Gastrocnemius medialis (tissue), 4 donors: ENCODE data around the gene PEAK3. TPM values are rescaled to one million over a fixed set of nuclear protein-coding genes. Genes with fewer than 3 reads are reported as not detected.

Source experiments
- ATAC-seq, 2 donors: fragments of 150-250 bp; one replicate each; pipeline ENCODE4 v1.9.1; 2016
- DNase-seq, 2 donors: peaks; one replicate each; pipeline ENCODE4 v3.0.0-alpha.2; 2019
- H3K27ac ChIP-seq, 4 donors: fragments of 200-600 bp; sonication (generic); 1 replicate in 1 of 4; 2 replicates in 3 of 4; pipeline ENCODE4 v1.5.1; 2016 to 2018; ENCODE audit warnings: mild to moderate bottlenecking in 2 of 4, moderate library complexity in 1 of 4
- H3K27me3 ChIP-seq, 3 donors: fragments of 200-600 bp; sonication (generic) in 2 of 3; 1 replicate in 1 of 3; 2 replicates in 2 of 3; pipeline versions ENCODE4 v1.5.1 to v1.6.0; 2016 to 2019; ENCODE audit warnings: mild to moderate bottlenecking in 1 of 3, moderate library complexity in 1 of 3
- H3K36me3 ChIP-seq, 2 donors: fragments of 200-600 bp; sonication (generic) in 1 of 2; one replicate each; pipeline ENCODE4 v1.5.1; 2017 to 2018
- H3K4me1 ChIP-seq, 2 donors: fragments of 200-600 bp; sonication (generic) in 1 of 2; one replicate each; pipeline ENCODE4 v1.5.1; 2016 to 2017; ENCODE audit warnings: mild to moderate bottlenecking in 2 of 2
- H3K4me3 ChIP-seq, 4 donors: fragments of 200-600 bp; sonication (generic) in 3 of 4; 1 replicate in 1 of 4; 2 replicates in 3 of 4; pipeline ENCODE4 v1.5.1; 2016 to 2019; ENCODE audit warnings: mild to moderate bottlenecking in 2 of 4
- H3K9me3 ChIP-seq, 3 donors: fragments of 200-600 bp; sonication (generic) in 2 of 3; 1 replicate in 1 of 3; 2 replicates in 2 of 3; pipeline ENCODE4 v1.5.1; 2016 to 2019
- CTCF ChIP-seq, 5 experiments: fragments of 450-650 bp in 3 of 5; fragments of 200-600 bp in 2 of 5; sonication (generic) in 2 of 5; IDR thresholded peaks in 4 of 5; conservative IDR thresholded peaks in 1 of 5; 1 replicate in 4 of 5; 2 replicates in 1 of 5; pipeline ENCODE4 v1.5.1; 2016 to 2019; ENCODE audit warnings: antibody characterized with exemption in 5 of 5, mild to moderate bottlenecking in 3 of 5, moderate library complexity in 3 of 5
- POLR2A ChIP-seq, 2 donors: fragments of 450-650 bp; IDR thresholded peaks; one replicate each; pipeline ENCODE4 v1.6.1; 2017; ENCODE audit warnings: antibody characterized with exemption in 2 of 2, mild to moderate bottlenecking in 2 of 2, moderate library complexity in 2 of 2
- in situ Hi-C, 4 donors: fragments of 200-750 bp; cut with MboI; loops; one replicate each; pipeline versions ENCODE4 v1.15.0 to v1.8.0; 2017; ENCODE audit warnings: low sequenced_read_pairs in 4 of 4
- intact Hi-C: fragments of 100-400 bp; cut with DNase I; formaldehyde crosslinking; loops from one replicate; pipeline ENCODE4 v1.15.1; 2023; ENCODE audit warnings: low total_unique reads
- total RNA-seq, 4 donors: library from RNA; depleted of rRNA; stranded (reverse); fragments of >200 nt; gene quantifications; one replicate each; pipeline versions ENCODE4 v1.1.0 to v1.2.3, GENCODE V29; 2016

The PEAK3 gene
- total RNA-seq, 4 donors from 2014 or later = 0.11 TPM; not detected in 3

GRCh38 chr19:2321565-2322283, 39.7 kb upstream of the PEAK3 start:
- intact Hi-C loops (no loop called here), in situ Hi-C loops (loop anchor here in 1 of 4 donors (10.0 kb wide), 1 partner anchor 167 kb away; the partner anchor contains the start of gene AP3D1)
- ATAC-seq = no peak
- TF ChIP-seq CTCF (IDR thresholded peaks at IDR 0.05 in 4 of 5, conservative IDR thresholded peaks at IDR 0.05 in 1 of 5) = no peak
- no peak for TF ChIP-seq POLR2A (IDR thresholded peaks at IDR 0.05)
- Histone ChIP-seq H3K4me3 (no peak overlapping the region), H3K27ac (no peak overlapping the region), H3K9me3 (no peaks in the 10 kb centered on the region), H3K4me1 (peaks cover 0 to 2% of the 10 kb centered on the region in 2 donors), H3K27me3 (no peaks in the 10 kb centered on the region), H3K36me3 (peaks cover 0 to 27% of the 10 kb centered on the region in 2 donors)
- DNase-seq = no peak

GRCh38 chr19:2320939-2321338, 39.0 kb upstream of the PEAK3 start:
- H3K27me3 ChIP-seq = no peaks in the 10 kb centered on the region
- no peak for DNase-seq
- no peak for TF ChIP-seq CTCF (IDR thresholded peaks at IDR 0.05 in 4 of 5, conservative IDR thresholded peaks at IDR 0.05 in 1 of 5)
- TF ChIP-seq POLR2A (IDR thresholded peaks at IDR 0.05) = no peak
- no peak for ATAC-seq
- H3K4me3 ChIP-seq = no peak overlapping the region
- H3K4me1 ChIP-seq = no peaks in the 10 kb centered on the region
- intact Hi-C loops (no loop called here), in situ Hi-C loops (loop anchor here in 1 of 4 donors (10.0 kb wide), 1 partner anchor 166 kb away; the partner anchor contains the start of gene AP3D1)
- H3K36me3 ChIP-seq = peaks cover 0 to 27% of the 10 kb centered on the region in 2 donors
- no peak overlapping the region for H3K27ac ChIP-seq
- H3K9me3 ChIP-seq = no peaks in the 10 kb centered on the region

GRCh38 chr19:2320049-2320448, 38.1 kb upstream of the PEAK3 start:
- no peak for ATAC-seq
- in situ Hi-C loops = loop anchor here in 1 of 4 donors (10.0 kb wide), 1 partner anchor 165 kb away; the partner anchor contains the start of gene AP3D1

GRCh38 chr19:2319551-2319950, 37.6 kb upstream of the PEAK3 start:
- no peak for ATAC-seq
- DNase-seq = no peak
- in situ Hi-C loops = no loop called here
- TF ChIP-seq CTCF (IDR thresholded peaks at IDR 0.05 in 4 of 5, conservative IDR thresholded peaks at IDR 0.05 in 1 of 5) (no peak), POLR2A (IDR thresholded peaks at IDR 0.05) (no peak)
- H3K27ac ChIP-seq = no peak overlapping the region
- H3K27me3 ChIP-seq = no peaks in the 10 kb centered on the region
- H3K4me3 ChIP-seq = no peak overlapping the region
- H3K4me1 ChIP-seq = no peaks in the 10 kb centered on the region
- peaks cover 0 to 21% of the 10 kb centered on the region in 2 donors for H3K36me3 ChIP-seq
- H3K9me3 ChIP-seq = no peaks in the 10 kb centered on the region
- intact Hi-C loops = loop anchor here (5.0 kb wide), 1 partner anchor 42 kb away; no protein-coding TSS in a partner anchor

More at GRCh38 chr19:2320049-2320448, 38.1 kb upstream of the PEAK3 start:
- H3K36me3 ChIP-seq = peaks cover 0 to 26% of the 10 kb centered on the region in 2 donors
- H3K27me3 ChIP-seq = no peaks in the 10 kb centered on the region
- TF ChIP-seq POLR2A (IDR thresholded peaks at IDR 0.05) (no peak), CTCF (IDR thresholded peaks at IDR 0.05 in 4 of 5, conservative IDR thresholded peaks at IDR 0.05 in 1 of 5) (no peak)
- no peaks in the 10 kb centered on the region for H3K9me3 ChIP-seq
- no peaks in the 10 kb centered on the region for H3K4me1 ChIP-seq
- H3K4me3 ChIP-seq = no peak overlapping the region
- H3K27ac ChIP-seq = no peak overlapping the region
- no peak for DNase-seq
- intact Hi-C loops = no loop called here
